ENCODE data around the gene LANCL2.

Gene LANCL2

DNA sequence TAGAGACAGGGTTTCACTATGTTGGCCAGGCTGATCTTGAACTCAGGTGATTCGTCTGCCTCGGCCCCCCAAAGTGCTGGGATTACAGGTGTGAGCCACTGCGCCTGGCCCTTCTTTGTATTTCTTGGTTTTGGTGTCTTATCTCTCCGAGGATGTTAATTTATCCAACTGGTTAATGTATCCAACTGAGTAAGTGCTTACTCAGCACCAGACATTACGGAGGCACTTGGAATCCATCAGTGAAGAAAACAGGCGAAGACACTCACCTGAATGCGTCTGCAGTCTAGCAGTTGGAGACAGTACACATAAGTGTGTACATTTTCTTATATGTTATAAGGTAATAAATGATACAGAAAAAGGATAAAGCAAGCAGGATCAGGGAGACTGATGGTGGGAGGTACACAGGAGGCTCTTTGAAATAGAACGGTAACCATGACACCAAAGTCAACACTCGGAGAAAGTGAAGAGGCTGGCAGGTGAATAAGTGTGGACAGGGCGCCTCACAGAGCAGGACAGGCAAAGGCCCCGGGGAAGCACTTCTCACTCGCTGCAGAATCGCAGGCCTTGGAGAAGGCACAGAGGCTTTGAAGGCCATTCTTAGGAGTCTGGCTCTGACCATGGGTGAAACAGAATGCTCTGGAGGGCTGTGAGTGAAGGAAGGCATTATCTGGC, 73.1 kb downstream of the LANCL2 start:
- DNase-seq (ENCODE audit: low spot score): no peak

DNA sequence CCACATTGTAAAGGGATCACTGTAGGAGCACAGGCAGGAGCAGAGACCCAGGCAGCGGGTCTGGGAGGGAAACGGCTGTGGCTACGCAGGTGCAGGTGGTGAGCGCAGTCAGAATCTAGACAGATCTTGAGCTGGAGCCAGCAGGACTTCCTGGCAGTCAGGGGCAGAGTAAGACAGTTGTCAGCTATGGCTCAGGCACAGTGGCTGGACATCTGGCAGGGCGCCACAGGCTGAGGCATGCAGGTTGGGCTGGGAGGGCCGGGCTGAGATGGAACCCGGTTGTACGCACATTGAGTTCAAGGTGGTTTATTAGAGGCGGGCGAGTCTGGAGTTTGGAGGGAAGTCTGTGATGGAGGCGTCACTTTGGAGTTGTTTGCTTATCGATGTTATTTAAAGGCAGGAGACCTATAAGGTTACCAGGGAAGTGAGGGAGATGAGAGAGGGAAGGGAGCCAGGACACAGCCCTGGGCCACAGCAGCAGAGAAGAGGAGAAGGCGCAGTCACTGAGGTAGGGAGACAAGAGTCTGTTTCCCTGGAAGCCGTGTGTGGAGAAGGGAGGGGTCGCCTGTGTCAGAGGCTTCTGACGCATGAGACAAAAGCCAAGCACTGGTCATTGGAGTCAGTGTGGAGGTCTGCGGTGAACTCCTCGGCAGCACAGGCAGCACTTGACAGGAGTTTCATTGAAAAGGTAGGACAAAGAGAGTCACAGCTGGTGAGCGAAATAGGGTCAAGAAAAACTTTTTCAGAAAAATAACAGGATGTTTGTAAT, 73.8 kb downstream of the LANCL2 start:
- DNase-seq (ENCODE audit: low spot score): no peak

DNA sequence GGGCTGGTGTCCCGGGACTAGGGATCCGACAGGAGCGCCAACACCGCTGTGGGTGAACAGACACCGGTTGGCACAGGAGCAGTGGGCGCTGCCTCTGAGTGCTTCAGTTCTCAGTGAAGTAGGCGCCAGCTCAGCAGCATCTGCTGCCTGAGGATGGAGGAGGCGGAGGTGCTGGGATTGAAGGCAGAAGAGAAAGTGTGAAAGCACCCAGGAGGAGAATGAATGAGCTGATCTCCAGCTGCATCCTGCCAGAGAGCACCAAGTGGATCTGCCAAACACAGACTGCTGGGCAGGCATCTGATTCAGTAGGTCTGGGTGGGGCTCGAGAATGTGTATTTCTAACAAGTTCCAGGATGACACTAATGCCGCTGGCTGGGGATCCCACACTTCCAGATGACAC, 74.5 kb downstream of the LANCL2 start:
- no peak for DNase-seq (ENCODE audit: low spot score)

DNA sequence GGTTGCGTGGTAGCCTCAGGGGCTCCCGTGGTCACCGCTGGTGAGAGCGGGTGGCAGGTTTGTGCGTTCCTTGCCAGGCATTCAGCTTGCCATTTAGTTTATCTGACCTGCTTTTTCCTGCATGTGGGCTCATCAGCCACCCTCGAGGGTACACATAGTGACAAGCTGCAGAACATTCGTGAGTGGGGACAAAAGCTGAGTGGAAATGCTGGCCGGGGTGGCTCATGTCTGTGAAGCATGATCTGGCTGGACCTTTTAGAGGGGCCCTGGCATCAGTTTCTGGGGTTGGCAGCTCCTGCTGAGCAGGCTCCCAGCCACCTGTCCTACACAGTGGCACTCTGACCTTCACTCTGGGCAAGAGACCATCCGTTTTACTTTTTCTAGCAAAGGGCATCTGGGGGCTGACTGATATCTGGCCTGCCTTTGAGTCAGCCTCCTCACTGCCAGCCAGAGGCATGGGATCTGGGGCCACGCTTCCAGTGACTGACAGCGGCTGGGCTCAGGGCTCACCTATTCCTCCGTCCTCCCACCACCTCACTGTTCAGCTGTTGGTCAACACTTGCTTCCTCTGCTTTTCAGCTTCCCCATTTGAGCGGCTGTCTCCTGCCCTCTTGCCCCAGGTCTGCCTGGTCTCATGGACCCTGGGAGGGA, 75.0 kb downstream of the LANCL2 start:
- DNase-seq (ENCODE audit: low spot score): no peak

DNA sequence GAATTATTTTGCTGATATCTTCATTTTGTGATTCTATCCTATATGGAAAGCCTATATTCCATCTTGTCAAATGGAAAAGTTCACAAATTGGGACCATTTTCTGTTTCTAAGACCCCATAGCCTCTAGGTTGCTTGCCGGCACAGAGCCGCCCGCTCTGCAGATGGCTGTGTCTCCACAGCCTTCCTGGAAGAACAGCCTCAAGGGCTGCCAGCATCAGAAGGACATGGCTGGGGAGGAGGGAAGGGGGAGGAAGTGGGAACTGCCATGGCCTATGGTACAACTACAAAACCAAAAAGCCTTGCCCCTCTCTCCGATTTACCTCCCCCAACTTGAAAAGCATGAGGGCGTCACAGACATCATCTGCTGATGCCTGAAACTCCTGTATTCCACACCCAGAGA, 75.9 kb downstream of the LANCL2 start:
- DNase-seq (ENCODE audit: low spot score): no peak

DNA sequence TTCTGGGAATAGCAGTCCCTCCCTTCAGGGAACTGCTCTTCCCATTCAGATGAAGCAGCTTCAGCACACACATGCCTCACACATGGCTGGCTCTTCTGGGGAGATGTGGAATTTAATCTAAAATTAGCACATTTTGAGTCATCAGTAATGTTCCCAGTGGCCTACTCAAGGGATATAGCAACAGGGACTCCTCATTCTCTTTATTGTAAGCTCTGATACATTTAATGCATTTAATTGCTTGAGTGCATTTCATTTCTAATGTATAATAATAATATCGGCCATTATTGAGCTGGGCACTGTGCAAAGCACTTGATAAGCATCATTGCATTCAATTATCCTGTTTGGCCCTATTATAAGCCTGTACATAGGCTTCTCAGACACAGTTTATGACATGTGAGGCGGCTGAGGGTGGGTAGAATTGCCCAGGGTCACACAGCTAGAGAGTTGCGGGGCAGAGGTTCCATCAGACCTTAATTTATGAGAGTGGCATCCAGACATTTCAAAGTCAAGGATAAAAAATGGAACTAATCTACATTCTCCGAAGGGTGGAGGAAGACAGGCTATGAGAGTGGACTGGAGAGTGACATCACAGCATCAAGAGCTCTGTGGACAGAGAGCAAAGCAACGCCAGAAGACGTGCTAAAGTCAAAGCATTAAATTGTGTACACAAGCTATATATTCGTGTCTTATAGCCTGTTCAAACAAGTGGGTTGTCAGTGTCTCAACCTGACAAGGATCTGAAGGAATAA, 76.8 kb downstream of the LANCL2 start:
- DNase-seq (ENCODE audit: low spot score): no peak

DNA sequence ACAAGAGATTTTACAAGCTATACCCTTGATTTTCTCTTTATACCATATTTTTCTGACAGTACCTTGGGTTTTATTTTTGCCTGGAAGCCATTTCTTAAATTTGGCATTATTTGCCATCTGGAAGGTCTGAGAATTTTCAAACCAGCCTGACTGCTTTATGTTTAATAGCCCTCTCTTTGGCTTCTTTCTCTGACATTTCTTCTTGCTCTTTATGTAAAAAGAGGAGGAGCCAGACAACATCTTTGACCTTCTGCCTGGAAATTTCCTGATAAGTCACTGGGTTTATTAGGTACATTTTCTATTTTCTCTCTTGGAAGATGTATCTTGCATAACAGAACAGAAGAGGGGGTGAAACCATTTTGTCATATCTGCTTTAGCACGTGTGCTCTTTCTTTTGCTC, 79.6 kb downstream of the LANCL2 start:
- no peak for DNase-seq (ENCODE audit: low spot score)

DNA sequence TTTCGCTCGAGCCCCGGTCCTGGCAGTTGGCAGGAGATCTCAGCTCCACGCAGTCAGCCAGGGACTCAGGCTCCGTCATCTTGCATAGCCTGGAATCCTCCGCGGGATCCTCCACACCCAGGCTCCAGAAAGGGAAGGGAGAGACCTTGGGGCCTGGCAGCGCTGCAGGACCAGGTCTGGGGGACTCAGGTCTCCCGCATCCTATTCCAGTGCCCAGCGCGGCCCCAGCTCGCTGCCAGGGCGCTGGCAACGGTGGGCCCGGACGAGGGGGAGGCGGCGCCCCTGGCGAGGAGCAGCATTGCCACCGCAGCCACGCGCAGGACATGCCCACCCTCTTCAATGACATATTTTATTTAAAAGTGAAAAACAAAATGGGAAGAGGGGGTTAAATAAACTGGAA, 83.4 kb downstream of the LANCL2 start:
- DNase-seq (ENCODE audit: low spot score): no peak

DNA sequence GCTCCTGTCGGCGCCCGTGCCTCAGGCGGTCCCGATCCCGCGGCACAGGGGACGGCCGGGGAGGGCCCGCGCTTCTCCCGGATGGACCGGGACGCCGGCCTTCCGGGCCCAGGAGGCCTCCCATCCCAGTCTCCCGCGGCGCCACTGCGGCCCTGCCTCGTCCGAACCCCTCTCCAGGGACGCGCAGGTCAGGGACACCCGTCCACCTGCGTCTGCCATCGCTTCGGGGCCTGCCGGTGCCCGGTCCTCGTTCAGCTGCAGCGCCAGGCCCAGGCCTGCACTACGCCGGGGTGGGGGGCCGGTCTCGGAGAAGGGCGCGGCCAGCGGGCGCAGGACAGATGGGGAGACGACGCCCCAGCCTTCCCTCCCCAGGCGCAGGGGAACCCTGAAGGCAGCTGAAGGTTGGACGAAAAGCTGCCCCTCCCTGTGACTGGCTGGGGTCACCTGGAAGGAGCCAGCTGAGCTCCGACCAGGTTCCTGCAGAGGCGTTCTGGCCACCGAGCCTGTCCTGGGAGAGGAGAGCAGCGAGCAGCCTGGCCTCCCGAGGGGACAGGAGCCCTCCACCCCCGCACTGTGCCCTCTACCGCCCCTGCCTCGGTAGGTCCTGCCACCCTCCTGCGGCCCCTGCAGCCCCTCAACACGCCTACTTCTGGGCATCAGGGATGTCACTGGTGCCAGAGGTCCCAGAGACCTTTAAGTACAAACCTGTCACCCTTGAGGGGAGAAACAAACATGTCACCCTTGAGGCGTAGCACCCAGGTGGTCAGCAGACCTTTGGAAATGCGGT, 84.3 kb downstream of the LANCL2 start:
- DNase-seq (ENCODE audit: low spot score): no peak

DNA sequence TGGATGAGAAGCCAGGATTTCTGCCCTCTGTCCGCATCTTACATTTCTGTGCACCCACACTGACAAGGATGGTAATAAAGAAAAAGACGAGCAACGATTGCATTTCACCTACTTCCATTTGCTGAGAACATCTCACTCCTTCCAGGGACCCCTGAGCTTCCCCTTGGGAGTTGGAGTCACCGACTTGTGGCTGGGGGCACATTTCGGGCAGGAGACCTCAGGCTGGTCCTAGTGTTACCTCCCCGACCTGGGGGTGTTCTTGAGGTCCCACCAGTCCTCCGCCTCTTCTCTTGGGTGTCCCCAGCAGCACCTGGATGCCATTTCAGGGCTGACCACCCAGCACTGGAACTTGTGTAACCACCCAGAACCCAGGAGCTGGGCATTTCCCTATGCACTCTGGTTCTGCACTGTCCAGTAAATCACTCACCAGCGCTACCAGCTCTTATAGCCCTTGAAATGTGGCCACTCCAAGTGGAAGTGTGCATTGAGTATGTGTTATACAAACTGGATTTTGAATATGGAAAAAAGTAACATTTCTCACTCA, 84.9 kb downstream of the LANCL2 start:
- DNase-seq (ENCODE audit: low spot score): no peak

DNA sequence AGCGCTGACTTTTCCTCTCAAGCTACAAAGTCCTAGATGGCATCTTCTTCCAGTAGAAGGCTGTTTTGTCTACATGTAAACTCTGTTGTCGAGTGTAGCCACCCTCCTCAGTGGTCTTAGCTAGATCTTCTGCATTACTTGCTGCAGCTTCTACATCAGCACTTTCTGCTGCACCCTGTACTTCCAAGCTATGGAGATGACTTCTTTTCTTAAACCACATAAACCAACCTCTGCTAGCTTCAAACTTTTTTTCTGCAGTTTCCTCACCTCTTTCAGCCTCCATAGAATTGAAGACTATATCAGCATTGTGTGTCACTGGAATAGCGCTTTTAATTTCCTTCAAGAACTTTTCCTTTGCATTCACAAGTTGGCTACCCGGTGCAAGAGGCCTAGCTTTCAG, 87.8 kb downstream of the LANCL2 start:
- no peak for DNase-seq (ENCODE audit: low spot score)

DNA sequence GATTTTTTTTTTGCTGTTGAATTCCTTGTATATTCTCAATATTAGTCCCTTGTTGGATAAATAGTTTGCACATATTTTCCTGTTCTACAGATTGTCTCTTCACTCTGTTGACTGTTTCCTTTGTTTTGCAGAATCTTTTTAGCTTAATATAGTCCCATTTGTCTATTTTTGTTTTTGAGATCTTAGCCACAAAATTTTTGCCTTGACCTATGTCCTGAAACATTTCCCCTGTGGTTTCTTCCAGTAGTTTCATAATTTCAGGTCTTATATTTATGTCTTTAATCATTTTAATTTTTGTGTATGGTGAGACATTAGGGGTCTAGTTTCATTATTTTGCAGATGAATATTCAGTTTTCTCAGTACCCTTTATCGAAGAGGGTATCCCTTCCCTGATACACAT, 92.7 kb downstream of the LANCL2 start:
- DNase-seq (ENCODE audit: low spot score): no peak

DNA sequence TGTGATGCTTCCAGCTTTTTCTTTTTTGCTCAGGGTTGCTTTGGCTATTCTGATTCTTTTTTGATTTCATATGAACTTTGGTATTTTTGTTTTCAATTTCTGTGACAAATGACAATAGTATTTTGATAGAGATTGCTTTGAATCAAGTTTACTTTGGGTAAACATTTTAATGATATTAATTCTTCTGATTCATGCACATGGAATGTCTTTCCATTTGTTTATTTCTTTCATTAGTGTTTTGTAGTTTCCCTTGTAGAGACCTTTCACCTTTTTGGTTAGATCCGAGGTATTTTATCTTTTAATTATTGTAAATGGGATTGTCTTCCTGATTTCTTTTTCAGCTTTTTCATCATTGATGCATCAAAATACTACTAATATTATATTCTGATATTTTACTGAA, 93.2 kb downstream of the LANCL2 start:
- DNase-seq (ENCODE audit: low spot score): no peak

DNA sequence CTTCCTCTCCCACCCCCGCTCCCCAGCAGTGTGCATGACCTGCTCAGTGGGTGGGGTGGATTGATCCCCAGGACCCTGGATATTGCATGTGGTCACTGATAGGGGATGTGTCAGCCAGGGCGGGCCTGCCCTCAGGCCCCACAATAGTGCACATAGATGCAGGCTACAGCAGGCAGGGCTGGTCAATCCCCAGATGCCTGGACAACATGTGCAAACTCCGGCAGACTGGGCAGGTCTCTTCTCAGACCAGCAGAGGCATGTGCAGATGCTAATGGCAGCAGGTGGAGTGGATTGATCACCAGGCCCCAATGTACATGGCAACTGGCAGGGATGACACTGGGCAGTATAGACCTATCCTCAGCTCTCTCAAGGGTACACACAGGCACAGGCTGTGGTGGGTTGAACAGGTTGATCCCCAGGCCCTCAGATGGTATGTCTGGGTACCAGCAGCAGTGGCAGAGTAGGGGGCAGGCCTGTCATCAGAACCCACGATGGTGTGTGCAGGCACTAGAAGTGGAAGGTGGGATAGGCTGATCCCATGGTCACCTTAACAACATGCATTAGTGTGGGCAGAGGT, 98.6 kb downstream of the LANCL2 start:
- DNase-seq (ENCODE audit: low spot score): no peak

DNA sequence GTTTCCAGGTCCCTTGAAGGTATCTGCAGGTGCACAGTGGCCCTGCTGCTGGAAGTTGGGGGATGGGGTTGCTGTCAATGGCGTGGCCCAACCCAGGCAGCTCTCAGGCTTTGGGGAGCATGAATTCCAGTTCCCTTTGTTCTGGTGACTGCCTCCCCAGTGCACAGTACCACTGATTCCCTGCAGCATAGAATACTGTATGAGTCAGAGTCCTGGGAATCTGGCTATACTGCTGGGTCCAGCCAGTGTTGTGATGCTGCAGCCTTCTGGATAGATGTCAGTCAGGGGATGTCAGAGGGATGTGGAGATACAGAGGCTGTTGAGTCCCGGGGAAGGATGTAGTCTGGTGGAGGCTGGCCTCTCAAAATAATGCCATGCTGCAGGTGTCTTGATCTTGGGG, 99.3 kb downstream of the LANCL2 start:
- DNase-seq (ENCODE audit: low spot score): no peak

DNA sequence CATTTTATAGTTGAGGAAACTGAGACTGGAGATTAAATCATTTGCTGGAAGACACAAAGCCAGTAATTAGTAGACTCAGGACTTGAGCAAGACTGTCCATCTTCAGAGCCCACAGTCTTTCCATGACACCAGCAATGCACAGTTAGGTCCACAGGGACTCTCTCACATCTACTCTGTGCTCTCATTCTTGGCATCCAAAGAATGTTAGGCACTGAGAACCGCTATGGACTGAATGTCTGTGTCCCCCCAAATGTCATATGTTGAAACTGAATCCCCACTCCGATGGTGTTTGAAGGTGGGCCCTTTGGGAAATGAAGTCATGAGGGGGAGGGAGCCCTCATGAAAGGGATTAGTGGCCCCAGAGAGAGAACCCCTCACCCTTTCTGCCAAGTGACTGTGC, 100.6 kb downstream of the LANCL2 start:
- no peak for DNase-seq (ENCODE audit: low spot score)

DNA sequence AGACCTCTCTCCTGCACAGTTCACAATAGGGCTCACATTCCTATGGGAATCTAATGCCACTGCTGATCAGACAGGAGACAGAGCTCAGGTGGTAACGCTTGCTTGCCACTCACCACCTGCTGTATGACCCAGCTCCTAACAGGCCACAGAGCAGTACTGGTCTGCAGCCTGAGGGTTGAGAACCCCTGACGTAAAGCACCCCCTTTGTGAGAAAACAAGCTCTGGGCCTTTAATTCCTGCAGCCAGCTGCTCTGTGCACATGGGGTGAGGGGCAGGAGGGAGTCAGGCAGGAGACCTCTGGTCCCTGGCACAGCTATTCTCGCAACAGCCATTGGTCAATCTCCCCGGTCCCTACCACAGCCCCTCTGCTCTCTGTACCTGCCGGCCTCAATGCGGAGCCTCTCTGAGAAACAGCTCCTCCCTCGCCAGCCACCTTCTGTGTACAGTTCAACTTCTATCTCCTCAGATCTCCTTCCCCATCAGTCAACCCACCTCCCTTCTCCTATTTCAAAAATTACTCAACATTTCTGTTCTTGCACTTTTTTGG, 102.0 kb downstream of the LANCL2 start:
- no peak for DNase-seq (ENCODE audit: low spot score)

DNA sequence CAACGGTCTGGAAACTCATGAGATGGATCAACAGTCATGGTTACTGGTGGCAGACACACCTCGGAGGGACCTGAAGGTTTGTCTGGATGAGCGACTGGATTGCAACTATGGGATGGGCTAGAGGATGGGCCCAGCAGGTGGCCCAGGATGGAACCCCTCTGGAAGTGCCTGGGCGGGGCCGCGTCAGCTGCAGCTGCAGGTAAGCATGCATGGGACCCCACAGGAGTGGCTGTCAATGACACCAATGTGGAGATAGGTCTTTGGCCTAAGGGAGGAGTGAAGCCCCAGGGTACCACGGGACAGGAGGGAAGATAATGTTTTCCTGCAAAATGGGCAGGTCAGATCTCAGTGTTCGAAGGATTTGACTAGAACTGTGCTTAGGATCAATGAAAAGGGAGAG, 103.4 kb downstream of the LANCL2 start:
- no peak for DNase-seq (ENCODE audit: low spot score)

DNA sequence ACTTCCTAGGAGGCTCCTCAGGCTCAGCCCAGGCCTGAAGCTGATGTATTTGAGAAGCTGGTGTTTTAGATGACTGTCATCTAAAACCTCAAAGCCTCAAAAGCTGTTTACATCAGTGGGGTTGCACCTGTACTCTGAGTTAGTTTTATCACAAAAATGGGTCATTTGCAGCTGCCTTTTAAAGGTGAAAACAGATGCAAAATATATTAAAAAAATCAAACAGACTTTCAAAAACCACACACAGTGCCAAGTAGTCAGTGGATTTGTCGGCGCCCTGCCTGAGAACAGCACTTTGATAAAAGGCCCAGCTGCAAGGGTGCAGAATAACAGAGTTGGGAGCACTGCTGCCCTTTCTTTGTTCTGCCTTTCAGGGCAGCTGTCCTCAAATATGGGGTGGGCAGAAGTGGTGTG, 104.1 kb downstream of the LANCL2 start:
- DNase-seq (ENCODE audit: low spot score): peak; percentile 64

DNA sequence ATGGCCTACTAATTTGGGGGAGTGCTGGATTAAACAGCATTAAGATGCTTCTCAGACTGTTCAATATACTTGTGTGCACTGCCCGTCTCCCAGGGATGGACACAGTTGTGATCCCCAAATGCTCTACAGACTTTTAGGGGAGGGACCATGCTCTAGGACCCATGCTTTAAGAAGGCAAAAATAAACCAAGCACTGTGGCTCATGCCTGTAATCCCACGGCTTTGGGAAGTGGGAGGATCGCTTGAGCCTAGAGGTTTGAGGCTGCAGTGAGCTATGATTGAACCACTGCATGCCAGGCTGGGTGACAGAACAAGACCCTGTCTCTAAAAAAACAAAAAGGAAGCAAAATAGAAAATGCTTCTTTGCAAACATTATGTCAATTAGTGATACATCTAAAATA, 104.6 kb downstream of the LANCL2 start:
- no peak for DNase-seq (ENCODE audit: low spot score)

DNA sequence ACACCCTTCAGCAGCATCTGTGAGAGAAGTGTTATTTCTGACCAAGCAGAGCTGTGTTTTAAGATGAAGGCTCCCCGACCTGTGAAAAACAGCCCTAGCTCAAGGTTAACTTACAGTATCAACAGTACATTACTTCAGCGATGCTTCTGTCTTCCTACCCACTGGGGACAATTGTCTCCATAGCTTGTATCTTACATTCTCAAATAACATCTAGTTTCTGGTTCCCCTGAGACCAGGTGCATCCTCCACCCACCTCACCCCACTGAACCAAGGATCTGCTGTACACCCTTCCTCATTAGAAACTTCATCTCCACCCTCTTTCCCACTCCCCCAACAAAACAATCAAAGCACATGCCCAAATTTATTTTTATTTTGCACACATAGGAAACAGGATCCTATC, 105.1 kb downstream of the LANCL2 start:
- no peak for DNase-seq (ENCODE audit: low spot score)
